ENCODE measurements around the gene FOXO4.
A peak's percentile ranks its signal among the peaks of the same experiment; 100 is the strongest.

Gene FOXO4

GRCh38 chrX:71117358-71117757 lies 21.7 kb downstream of the FOXO4 start:
- no peaks in the 10 kb centered on the region for H3K27me3 ChIP-seq (ENCODE audit: control insufficient read depth in 3 of 3, insufficient read depth in 3 of 3, low read depth in 1 of 3, low read length in 3 of 3)
- peaks cover 3 to 5% of the 10 kb centered on the region in 2 donors for H3K4me1 ChIP-seq (ENCODE audit: control insufficient read depth in 2 of 2, insufficient read depth in 1 of 2, low read depth in 1 of 2, low read length in 2 of 2)
- no peak overlapping the region for H3K4me3 ChIP-seq (ENCODE audit: low read length in 2 of 2)
- H3K9me3 ChIP-seq (replicated peaks in 1 of 2; ENCODE audit: control insufficient read depth in 2 of 2, insufficient read depth in 1 of 2, low read depth in 1 of 2, low read length in 2 of 2): no peaks in the 10 kb centered on the region
- H3K36me3 ChIP-seq (replicated peaks in 1 of 2; ENCODE audit: control insufficient read depth in 2 of 2, insufficient read depth in 2 of 2, low read length in 2 of 2): peaks cover 13 to 27% of the 10 kb centered on the region in 2 donors
- no peak overlapping the region for H2BK5ac ChIP-seq (ENCODE audit: low read length)
- H3K4me2 ChIP-seq (ENCODE audit: insufficient read depth, low read length, poor library complexity, severe bottlenecking): no peak overlapping the region
- H3K18ac ChIP-seq (ENCODE audit: low read length): no peak overlapping the region
- H4K91ac ChIP-seq (ENCODE audit: low read depth, low read length, poor library complexity): no peak overlapping the region
- H3K4ac ChIP-seq (ENCODE audit: low read length): no peak overlapping the region
- H3K14ac ChIP-seq (ENCODE audit: low read length): no peak overlapping the region
- H2BK120ac ChIP-seq (ENCODE audit: low read depth, low read length): no peak overlapping the region
- no peak overlapping the region for H2AK5ac ChIP-seq (ENCODE audit: low read depth, low read length)
- no peak overlapping the region for H3K9ac ChIP-seq (ENCODE audit: low read depth, low read length, poor library complexity)
- no peak overlapping the region for H4K8ac ChIP-seq (ENCODE audit: low read depth, low read length)
- H2AFZ ChIP-seq (ENCODE audit: low read length): no peak overlapping the region
- no peak overlapping the region for H3K23ac ChIP-seq (ENCODE audit: low read depth, low read length, poor library complexity)
- no peak overlapping the region for H3K27ac ChIP-seq (replicated peaks; ENCODE audit: low read length)
- H3K79me1 ChIP-seq (ENCODE audit: low read depth, low read length): peaks cover 2% of the 10 kb centered on the region
- H2BK15ac ChIP-seq (ENCODE audit: low read length): no peak overlapping the region
- no CpG with 5 or more reads among the region's 10 CpGs for WGBS, 2 donors (ENCODE audit: extremely low coverage in 2 of 2, insufficient read length in 2 of 2, insufficient replicate concordance in 1 of 2)
- no peak for DNase-seq (ENCODE audit: low spot score)
- no peak overlapping the region for H2BK12ac ChIP-seq (ENCODE audit: low read length)

- Histone ChIP-seq H3K23ac (ENCODE audit: low read depth, low read length, poor library complexity) (no peak within 1 kb of the TSS), H3K14ac (ENCODE audit: low read length) (no peak within 1 kb of the TSS), H2BK5ac (ENCODE audit: low read length) (no peak within 1 kb of the TSS), H2BK12ac (ENCODE audit: low read length) (no peak within 1 kb of the TSS), H3K4me1 (ENCODE audit: control insufficient read depth in 2 of 2, insufficient read depth in 1 of 2, low read depth in 1 of 2, low read length in 2 of 2) (peaks cover 3 to 5% of the 10 kb centered on the region in 2 donors), H3K4me2 (ENCODE audit: insufficient read depth, low read length, poor library complexity, severe bottlenecking) (peak within 1 kb of the TSS; percentile 54), H3K9ac (ENCODE audit: low read depth, low read length, poor library complexity) (peak within 1 kb of the TSS; percentile 81), H3K18ac (ENCODE audit: low read length) (peak within 1 kb of the TSS; percentile 90), H3K27ac (replicated peaks; ENCODE audit: low read length) (peak within 1 kb of the TSS; percentile 46), H2BK120ac (ENCODE audit: low read depth, low read length) (no peak within 1 kb of the TSS), H2BK15ac (ENCODE audit: low read length) (no peak within 1 kb of the TSS), H3K4me3 (ENCODE audit: low read length in 2 of 2) (peak within 1 kb of the TSS; percentile 64 to 87), H3K4ac (ENCODE audit: low read length) (no peak within 1 kb of the TSS), H4K91ac (ENCODE audit: low read depth, low read length, poor library complexity) (no peak within 1 kb of the TSS), H4K8ac (ENCODE audit: low read depth, low read length) (no peak within 1 kb of the TSS), H3K79me1 (ENCODE audit: low read depth, low read length) (peaks cover 2% of the 10 kb centered on the region), H3K27me3 (ENCODE audit: control insufficient read depth in 3 of 3, insufficient read depth in 3 of 3, low read depth in 1 of 3, low read length in 3 of 3) (no peaks in the 10 kb centered on the region), H2AK5ac (ENCODE audit: low read depth, low read length) (no peak within 1 kb of the TSS), H3K36me3 (replicated peaks in 1 of 2; ENCODE audit: control insufficient read depth in 2 of 2, insufficient read depth in 2 of 2, low read length in 2 of 2) (peaks cover 22 to 37% of the 10 kb centered on the region in 2 donors), H2AFZ (ENCODE audit: low read length) (peak within 1 kb of the TSS; percentile 93), H3K9me3 (replicated peaks in 1 of 2; ENCODE audit: control insufficient read depth in 2 of 2, insufficient read depth in 1 of 2, low read depth in 1 of 2, low read length in 2 of 2) (no peaks in the 10 kb centered on the region)
- no CpG with 5 or more reads among the region's 56 CpGs for WGBS, 2 donors (ENCODE audit: extremely low coverage in 2 of 2, insufficient read length in 2 of 2, insufficient replicate concordance in 1 of 2)
- peak; percentile 77 for DNase-seq (ENCODE audit: low spot score)
These were observed 22.7 kb downstream of the FOXO4 start, which contains the start of gene MED12 for GRCh38 chrX:71118032-71118984. Gene MED12 (plus strand): TSS chrX:71118596. CDS start chrX:71118755, 159 bp downstream.

- Histone ChIP-seq H3K14ac (ENCODE audit: low read length) (no peak overlapping the region), H3K23ac (ENCODE audit: low read depth, low read length, poor library complexity) (no peak overlapping the region), H2AK5ac (ENCODE audit: low read depth, low read length) (no peak overlapping the region), H3K4me1 (ENCODE audit: control insufficient read depth in 2 of 2, insufficient read depth in 1 of 2, low read depth in 1 of 2, low read length in 2 of 2) (peaks cover 3 to 5% of the 10 kb centered on the region in 2 donors), H2BK120ac (ENCODE audit: low read depth, low read length) (no peak overlapping the region), H3K27ac (replicated peaks; ENCODE audit: low read length) (no peak overlapping the region), H3K9me3 (replicated peaks in 1 of 2; ENCODE audit: control insufficient read depth in 2 of 2, insufficient read depth in 1 of 2, low read depth in 1 of 2, low read length in 2 of 2) (no peaks in the 10 kb centered on the region), H3K4me2 (ENCODE audit: insufficient read depth, low read length, poor library complexity, severe bottlenecking) (peak overlapping the region; percentile 46), H3K79me1 (ENCODE audit: low read depth, low read length) (peaks cover 2% of the 10 kb centered on the region), H3K9ac (ENCODE audit: low read depth, low read length, poor library complexity) (peak overlapping the region; percentile 81), H2BK12ac (ENCODE audit: low read length) (no peak overlapping the region), H4K8ac (ENCODE audit: low read depth, low read length) (no peak overlapping the region), H3K36me3 (replicated peaks in 1 of 2; ENCODE audit: control insufficient read depth in 2 of 2, insufficient read depth in 2 of 2, low read length in 2 of 2) (peaks cover 28 to 44% of the 10 kb centered on the region in 2 donors), H3K18ac (ENCODE audit: low read length) (no peak overlapping the region), H3K4me3 (ENCODE audit: low read length in 2 of 2) (peak overlapping the region; percentile 64 to 87), H3K27me3 (ENCODE audit: control insufficient read depth in 3 of 3, insufficient read depth in 3 of 3, low read depth in 1 of 3, low read length in 3 of 3) (no peaks in the 10 kb centered on the region), H4K91ac (ENCODE audit: low read depth, low read length, poor library complexity) (no peak overlapping the region), H2BK5ac (ENCODE audit: low read length) (no peak overlapping the region), H2BK15ac (ENCODE audit: low read length) (no peak overlapping the region), H2AFZ (ENCODE audit: low read length) (peak overlapping the region; percentile 93), H3K4ac (ENCODE audit: low read length) (no peak overlapping the region)
- no CpG with 5 or more reads among the region's 17 CpGs for WGBS, 2 donors (ENCODE audit: extremely low coverage in 2 of 2, insufficient read length in 2 of 2, insufficient replicate concordance in 1 of 2)
- DNase-seq (ENCODE audit: low spot score): no peak
These were observed 23.4 kb downstream of the FOXO4 start for GRCh38 chrX:71118985-71119535.
